Gastroesophageal sphincter (tissue), 3 donors: ENCODE results near the gene ZNF264.

Experiments
- CTCF ChIP-seq, 4 experiments: fragments of 200-600 bp in 2 of 4; fragments of 450-650 bp in 2 of 4; sonication (generic) in 1 of 4; IDR thresholded peaks; one replicate each; pipeline ENCODE4 v1.5.1; 2017 to 2019; ENCODE audit warnings: antibody characterized with exemption in 4 of 4, mild to moderate bottlenecking in 2 of 4, moderate library complexity in 2 of 4
- EP300 ChIP-seq: sonication (generic); formaldehyde crosslinking; IDR thresholded peaks from one replicate; pipeline ENCODE4 v1.6.1; 2017; ENCODE audit warnings: antibody characterized with exemption, mild to moderate bottlenecking

DNA sequence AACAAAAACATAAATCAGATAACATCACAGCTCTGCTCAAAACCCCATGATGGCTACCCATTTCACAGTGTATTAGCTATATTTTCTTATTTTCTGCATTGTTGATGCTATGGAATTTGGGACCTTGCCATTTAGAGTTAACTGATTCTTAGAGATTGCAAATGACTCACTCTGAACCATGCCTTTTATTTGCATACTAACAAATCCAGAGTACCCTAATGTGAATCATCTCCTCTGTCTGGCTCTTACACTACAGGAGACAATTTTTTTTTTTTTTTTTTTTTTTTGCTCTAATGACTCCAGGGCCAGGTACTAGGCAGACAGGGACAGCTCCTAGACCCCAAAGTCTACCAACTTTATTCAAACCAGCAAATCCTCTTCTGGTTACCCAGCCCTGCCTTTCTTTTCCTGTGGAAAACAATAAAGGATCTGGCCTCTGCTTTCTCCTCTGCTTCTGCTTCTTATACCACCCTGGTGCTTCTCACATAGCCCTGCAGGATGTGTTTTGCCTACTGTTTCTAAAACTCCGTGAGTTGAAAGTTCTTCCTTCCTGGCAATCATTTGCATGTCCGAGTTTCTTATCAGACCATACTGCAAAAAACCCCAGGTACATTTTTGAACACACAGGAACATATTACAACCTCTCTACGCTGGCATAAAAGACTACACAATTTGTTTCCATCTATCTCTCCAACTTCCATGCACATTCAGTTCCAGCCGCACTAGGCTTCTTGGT is 78.4 kb downstream of the ZNF264 start:
- TF ChIP-seq CTCF (IDR thresholded peaks at IDR 0.05) (no peak), EP300 (no peak)
